DMS53 treated with DMSO at 0.1 percent for 48 hours (cell line): ENCODE data around the gene ARHGEF9.
"Not testable (repeated sequence)": the region's sequence is repeated elsewhere in the genome, so short reads cannot be mapped to it uniquely, and the experiment has no call there.

Source experiments
- DNase-seq: peaks from one replicate; lab custom pipeline; 2025; ENCODE audit not compliant: unreplicated experiment; lab: John Stamatoyannopoulos, UW

Gene ARHGEF9

DNA sequence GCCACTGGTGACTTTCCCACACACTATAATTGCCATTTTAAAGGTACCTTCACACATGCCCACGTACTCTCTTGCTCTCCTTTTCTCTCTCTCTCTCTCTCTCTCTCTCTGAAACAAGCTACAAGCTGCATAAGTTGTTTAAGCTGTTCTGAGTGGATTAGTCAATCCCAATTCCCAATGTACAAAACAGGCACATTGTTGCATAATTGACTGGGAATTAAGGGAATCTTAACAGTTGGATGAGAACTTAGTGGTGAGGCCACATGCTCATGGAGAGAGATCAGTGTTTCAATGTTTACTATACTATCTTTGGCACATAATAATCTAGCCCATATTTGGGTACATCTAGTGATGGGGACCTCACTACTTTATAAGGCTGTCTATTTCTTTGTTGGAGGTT, 123.3 kb downstream of the ARHGEF9 start:
- DNase-seq = no peak

- DNase-seq = no peak
Observed at GRCh38 chrX:63658920-63659319, 126.1 kb downstream of the ARHGEF9 start.

DNA sequence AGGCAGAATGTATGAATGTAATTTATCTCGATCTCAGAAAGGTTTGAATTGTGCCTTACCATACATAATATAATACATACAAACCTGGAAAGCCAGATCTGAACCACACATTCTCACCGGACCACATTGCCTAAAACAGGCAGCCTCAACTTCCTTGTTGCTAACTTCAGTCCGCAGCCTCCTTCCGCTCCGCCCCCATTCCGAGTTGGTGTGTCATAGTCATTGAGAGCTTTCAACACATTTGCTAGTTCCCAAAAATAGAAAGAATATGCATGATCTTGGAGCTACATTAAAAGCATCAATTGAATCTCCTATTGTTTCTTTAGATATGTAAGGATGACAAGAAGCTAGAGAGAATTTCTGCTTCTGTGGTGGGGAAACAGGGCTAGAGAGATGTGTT, 127.2 kb downstream of the ARHGEF9 start:
- DNase-seq = no peak

GRCh38 chrX:63656871-63657580, 128.0 kb downstream of the ARHGEF9 start:
- no peak for DNase-seq

- DNase-seq = no peak
Observed at GRCh38 chrX:63652086-63652765, 132.8 kb downstream of the ARHGEF9 start.

GRCh38 chrX:63645748-63646147, 139.3 kb downstream of the ARHGEF9 start:
- not testable (repeated sequence) for DNase-seq

DNA sequence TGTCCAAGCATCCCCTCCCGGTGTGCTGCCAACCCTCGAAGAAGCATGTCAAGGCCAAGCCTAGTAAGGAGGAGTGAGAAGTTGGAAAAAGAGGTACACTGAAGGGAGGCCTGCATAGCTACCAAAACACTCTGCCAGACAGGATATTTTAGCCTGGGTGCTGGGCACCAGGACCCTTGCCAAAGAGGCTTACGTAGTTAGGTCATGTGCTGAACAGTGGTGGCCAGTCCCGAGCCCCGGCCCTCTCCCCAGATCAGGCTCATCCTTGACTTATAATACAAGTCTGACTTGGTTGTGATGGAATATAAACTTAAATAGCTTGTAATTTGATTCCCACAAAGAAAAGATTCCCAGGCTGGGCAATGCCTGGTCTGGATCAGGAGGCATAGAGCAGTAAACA, 149.3 kb downstream of the ARHGEF9 start:
- no peak for DNase-seq

- DNase-seq = no peak
Observed at GRCh38 chrX:63613531-63614028, 171.4 kb downstream of the ARHGEF9 start.

- DNase-seq = no peak
Observed at GRCh38 chrX:63585936-63586335, 199.1 kb downstream of the ARHGEF9 start.
